Nephron (organoid): ENCODE data around the gene TRIM63.
A peak's percentile ranks its signal among the peaks of the same experiment; 100 is the strongest.
"Not testable (repeated sequence)": the region's sequence is repeated elsewhere in the genome, so short reads cannot be mapped to it uniquely, and the experiment has no call there.

Experiments
- H3K27ac Mint-ChIP-seq, 3 experiments: 2 replicates each; pipeline ENCODE4 v1.8.0; 2020; ENCODE audit warnings: mixed read lengths in 3 of 3, mild to moderate bottlenecking in 2 of 3, moderate library complexity in 1 of 3
- H3K27me3 Mint-ChIP-seq: 2 replicates; pipeline ENCODE4 v1.8.0; 2021; ENCODE audit warnings: low read depth, mild to moderate bottlenecking, moderate library complexity, mixed read lengths
- H3K36me3 Mint-ChIP-seq: 2 replicates; pipeline ENCODE4 v1.8.0; 2020; ENCODE audit warnings: low read depth, mixed read lengths
- H3K4me1 Mint-ChIP-seq: 2 replicates; pipeline ENCODE4 v1.8.0; 2020; ENCODE audit warnings: mixed read lengths
- H3K4me3 Mint-ChIP-seq, 3 experiments: 2 replicates each; pipeline ENCODE4 v1.8.0; 2020; ENCODE audit warnings: mild to moderate bottlenecking in 3 of 3, mixed read lengths in 3 of 3, moderate library complexity in 2 of 3
- H3K9me3 Mint-ChIP-seq: 2 replicates; pipeline ENCODE4 v1.8.0; 2020; ENCODE audit warnings: mixed read lengths
- CTCF ChIP-seq, 3 experiments: fragments of 200-600 bp; sonication (generic); IDR thresholded peaks; one replicate each; pipeline ENCODE4 v1.5.0; 2021; ENCODE audit warnings: antibody characterized with exemption in 3 of 3; ENCODE audit not compliant: unreplicated experiment in 3 of 3

The TRIM63 gene

GRCh38 chr1:26097696-26098095, 30.3 kb upstream of the TRIM63 start:
- Mint-ChIP-seq H3K27ac (no peak overlapping the region), H3K36me3 (no peaks in the 10 kb centered on the region), H3K4me3 (no peak overlapping the region), H3K27me3 (peaks cover 22% of the 10 kb centered on the region), H3K4me1 (peaks cover 20% of the 10 kb centered on the region), H3K9me3 (no peaks in the 10 kb centered on the region)
- no peak for TF ChIP-seq CTCF (IDR thresholded peaks at IDR 0.05; ENCODE audit: unreplicated experiment in 3 of 3)

GRCh38 chr1:26096471-26096870, 29.0 kb upstream of the TRIM63 start:
- Mint-ChIP-seq H3K36me3 (no peaks in the 10 kb centered on the region), H3K27me3 (peaks cover 20% of the 10 kb centered on the region), H3K27ac (no peak overlapping the region), H3K9me3 (no peaks in the 10 kb centered on the region), H3K4me1 (peaks cover 18% of the 10 kb centered on the region), H3K4me3 (no peak overlapping the region)
- no peak for TF ChIP-seq CTCF (IDR thresholded peaks at IDR 0.05; ENCODE audit: unreplicated experiment in 3 of 3)

- Mint-ChIP-seq H3K4me3 (no peak overlapping the region), H3K27me3 (peaks cover 29% of the 10 kb centered on the region), H3K4me1 (peaks cover 18% of the 10 kb centered on the region)
Observed at GRCh38 chr1:26094677-26095383, 27.4 kb upstream of the TRIM63 start.

GRCh38 chr1:26094076-26094669, 26.7 kb upstream of the TRIM63 start:
- no peaks in the 10 kb centered on the region for H3K9me3 Mint-ChIP-seq
- H3K4me3 Mint-ChIP-seq = no peak overlapping the region
- no peak for TF ChIP-seq CTCF (IDR thresholded peaks at IDR 0.05; ENCODE audit: unreplicated experiment in 3 of 3)
- peak overlapping the region in 1 of 3 experiments; percentile 52 for H3K27ac Mint-ChIP-seq
- H3K4me1 Mint-ChIP-seq = peaks cover 18% of the 10 kb centered on the region
- H3K27me3 Mint-ChIP-seq = peaks cover 31% of the 10 kb centered on the region
- no peaks in the 10 kb centered on the region for H3K36me3 Mint-ChIP-seq

More at GRCh38 chr1:26094677-26095383, 27.4 kb upstream of the TRIM63 start:
- TF ChIP-seq CTCF (IDR thresholded peaks at IDR 0.05; ENCODE audit: unreplicated experiment in 3 of 3) = no peak
- Mint-ChIP-seq H3K9me3 (no peaks in the 10 kb centered on the region), H3K36me3 (no peaks in the 10 kb centered on the region), H3K27ac (peak overlapping the region in 1 of 3 experiments; percentile 52)

GRCh38 chr1:26093569-26093968, 26.1 kb upstream of the TRIM63 start:
- Mint-ChIP-seq H3K4me1 (peaks cover 18% of the 10 kb centered on the region), H3K27me3 (peaks cover 31% of the 10 kb centered on the region)
- H3K27ac Mint-ChIP-seq, H3K36me3 Mint-ChIP-seq, H3K4me3 Mint-ChIP-seq, H3K9me3 Mint-ChIP-seq: not testable (repeated sequence)

- no peak overlapping the region for H3K4me3 Mint-ChIP-seq
- H3K4me1 Mint-ChIP-seq = peaks cover 18% of the 10 kb centered on the region
- H3K27ac Mint-ChIP-seq = no peak overlapping the region
- H3K9me3 Mint-ChIP-seq = no peaks in the 10 kb centered on the region
- H3K36me3 Mint-ChIP-seq = no peaks in the 10 kb centered on the region
- TF ChIP-seq CTCF (IDR thresholded peaks at IDR 0.05; ENCODE audit: unreplicated experiment in 3 of 3) = no peak
- peaks cover 31% of the 10 kb centered on the region for H3K27me3 Mint-ChIP-seq
Observed at GRCh38 chr1:26092422-26092821, 25.0 kb upstream of the TRIM63 start.
